Duodenal mucosa (tissue), 2 donors: ENCODE measurements around the gene PRR14L.
A peak's percentile ranks its signal among the peaks of the same experiment; 100 is the strongest.

ENCODE experiments used
- H3K27ac ChIP-seq: one replicate; pipeline ENCODE4 v1.7.0; 2013; ENCODE audit warnings: low read depth, low read length
- H3K27me3 ChIP-seq, 2 donors: one replicate each; pipeline ENCODE4 v1.7.0; 2013; ENCODE audit warnings: low read length in 2 of 2, control low read depth in 1 of 2; ENCODE audit not compliant: insufficient read depth in 2 of 2, control insufficient read depth in 1 of 2
- H3K36me3 ChIP-seq, 2 donors: one replicate each; pipeline ENCODE4 v1.7.0; 2013; ENCODE audit warnings: low read length in 2 of 2, control low read depth in 1 of 2; ENCODE audit not compliant: insufficient read depth in 2 of 2, control insufficient read depth in 1 of 2
- H3K4me1 ChIP-seq, 2 donors: one replicate each; pipeline ENCODE4 v1.7.0; 2013; ENCODE audit warnings: low read length in 2 of 2, control low read depth in 1 of 2; ENCODE audit not compliant: insufficient read depth in 2 of 2, control insufficient read depth in 1 of 2
- H3K4me3 ChIP-seq, 2 donors: one replicate each; pipeline ENCODE4 v1.7.0; 2013; ENCODE audit warnings: low read length in 2 of 2, low read depth in 1 of 2
- H3K9ac ChIP-seq, 2 donors: one replicate each; pipeline ENCODE4 v1.7.0; 2013; ENCODE audit warnings: low read length in 2 of 2, low read depth in 1 of 2
- H3K9me3 ChIP-seq, 2 donors: one replicate each; pipeline ENCODE4 v1.7.0; 2013; ENCODE audit warnings: low read length in 2 of 2, control low read depth in 1 of 2; ENCODE audit not compliant: control insufficient read depth in 1 of 2

The PRR14L gene

GRCh38 chr22:31754813-31755212, 4.9 kb upstream of the PRR14L start:
- Histone ChIP-seq H3K27ac (no peak overlapping the region), H3K4me3 (peak overlapping the region; percentile 89 to 96), H3K9ac (peak overlapping the region; percentile 77 to 90), H3K36me3 (peaks cover 0 to 12% of the 10 kb centered on the region in 2 donors), H3K27me3 (no peaks in the 10 kb centered on the region), H3K9me3 (no peaks in the 10 kb centered on the region), H3K4me1 (peaks cover 16 to 23% of the 10 kb centered on the region in 2 donors)

DNA sequence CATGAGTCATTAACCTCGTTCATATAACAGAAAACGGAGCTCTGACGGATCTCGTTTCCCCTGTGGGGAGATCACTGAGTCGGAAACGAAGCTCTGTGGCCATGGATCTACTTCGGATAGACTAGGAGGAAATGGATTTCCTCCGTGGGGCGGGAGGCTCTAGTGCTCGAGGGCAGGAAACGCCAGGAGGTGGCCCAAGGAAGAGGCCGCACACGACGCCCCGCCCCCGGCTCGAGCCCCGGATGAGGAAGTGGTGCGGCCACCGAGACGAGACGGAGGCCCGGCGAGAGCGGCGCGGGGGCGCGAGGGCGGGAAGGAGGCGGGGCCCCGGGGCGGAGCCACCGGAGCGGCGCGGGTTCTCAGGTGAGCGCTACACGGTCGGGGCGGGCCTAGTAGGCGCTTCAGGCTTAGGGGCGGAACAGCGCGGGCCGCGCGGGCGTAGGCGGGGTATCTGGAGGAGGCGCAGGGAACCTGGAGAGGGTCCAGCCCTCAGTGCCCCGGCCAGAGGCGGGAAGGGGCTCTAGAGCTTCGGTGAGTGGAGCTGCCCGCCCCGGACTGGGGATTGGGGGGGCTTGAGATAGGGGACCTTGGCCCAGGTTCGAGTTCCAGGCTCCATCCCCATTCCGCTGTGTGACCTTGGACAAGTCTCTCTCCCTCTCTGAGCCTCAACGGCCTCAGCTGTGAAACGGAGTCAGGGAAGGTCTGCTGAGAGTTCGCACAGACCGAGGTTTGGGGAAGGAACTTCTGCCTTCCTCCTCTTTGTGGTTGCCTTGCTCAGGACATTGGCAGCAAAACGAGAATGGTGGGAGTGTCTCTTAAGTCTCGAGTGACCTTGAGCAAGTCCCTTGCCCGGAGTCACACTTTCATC, 3.9 kb upstream of the PRR14L start, which contains the start of gene DEPDC5:
Gene DEPDC5, plus strand, starts transcription at position 386 of the 868 bp plus-strand sequence. CDS start 903 bp downstream, outside the sequence.
- H3K36me3 ChIP-seq = peaks cover 0 to 12% of the 10 kb centered on the region in 2 donors
- peak within 1 kb of the TSS; percentile 89 to 96 for H3K4me3 ChIP-seq
- H3K27ac ChIP-seq = peak within 1 kb of the TSS; percentile 92
- no peaks in the 10 kb centered on the region for H3K9me3 ChIP-seq
- H3K4me1 ChIP-seq = peaks cover 20 to 27% of the 10 kb centered on the region in 2 donors
- H3K27me3 ChIP-seq = no peaks in the 10 kb centered on the region
- peak within 1 kb of the TSS; percentile 90 for H3K9ac ChIP-seq

- peak overlapping the region; percentile 92 for H3K27ac ChIP-seq
- H3K4me3 ChIP-seq = peak overlapping the region; percentile 49 to 89
- H3K4me1 ChIP-seq = peaks cover 27 to 35% of the 10 kb centered on the region in 2 donors
- H3K9me3 ChIP-seq = no peaks in the 10 kb centered on the region
- peak overlapping the region; percentile 33 to 90 for H3K9ac ChIP-seq
- H3K36me3 ChIP-seq = peaks cover 0 to 6% of the 10 kb centered on the region in 2 donors
- no peaks in the 10 kb centered on the region for H3K27me3 ChIP-seq
These were observed 3.2 kb upstream of the PRR14L start for GRCh38 chr22:31753005-31753633.

DNA sequence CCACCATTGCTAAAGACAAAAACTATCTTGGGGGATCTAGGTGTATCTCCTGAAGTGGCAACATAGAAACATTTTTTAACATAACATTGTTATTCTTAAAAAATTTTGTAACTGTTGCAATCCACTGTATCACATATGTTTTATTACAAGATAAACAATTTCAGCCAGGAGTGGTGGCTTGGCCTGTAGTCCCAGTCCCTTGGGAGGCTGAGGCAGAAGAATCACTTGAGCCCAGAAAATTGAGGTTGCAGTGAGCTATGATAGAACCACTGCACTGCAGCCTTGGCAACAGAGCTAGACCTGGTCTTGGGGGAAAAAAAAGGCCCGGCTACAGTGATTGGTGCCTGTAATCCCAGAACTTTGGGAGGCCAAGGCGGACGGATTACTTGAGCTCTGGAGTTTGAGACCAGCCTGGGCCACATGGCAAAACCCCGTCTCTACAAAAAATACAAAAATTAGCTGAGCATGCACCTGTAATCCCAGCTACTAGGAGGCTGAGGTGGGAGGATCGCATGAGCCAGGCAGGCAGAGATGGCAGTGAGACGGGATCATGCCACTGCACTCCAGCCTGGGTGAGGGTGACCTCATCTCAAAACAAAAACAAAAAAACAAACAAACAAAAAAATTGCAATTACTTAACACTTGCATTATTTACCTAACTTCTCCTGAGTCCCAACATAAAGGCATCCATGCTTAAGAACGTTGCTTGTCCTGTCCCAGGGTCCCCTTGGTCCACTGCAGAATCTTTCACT, 2.3 kb upstream of the PRR14L start:
- Histone ChIP-seq H3K36me3 (peaks cover 0 to 6% of the 10 kb centered on the region in 2 donors), H3K9me3 (no peaks in the 10 kb centered on the region), H3K9ac (peak overlapping the region in 1 of 2 donors; percentile 90), H3K27ac (no peak overlapping the region), H3K4me3 (no peak overlapping the region), H3K4me1 (peaks cover 30 to 39% of the 10 kb centered on the region in 2 donors), H3K27me3 (no peaks in the 10 kb centered on the region)

DNA sequence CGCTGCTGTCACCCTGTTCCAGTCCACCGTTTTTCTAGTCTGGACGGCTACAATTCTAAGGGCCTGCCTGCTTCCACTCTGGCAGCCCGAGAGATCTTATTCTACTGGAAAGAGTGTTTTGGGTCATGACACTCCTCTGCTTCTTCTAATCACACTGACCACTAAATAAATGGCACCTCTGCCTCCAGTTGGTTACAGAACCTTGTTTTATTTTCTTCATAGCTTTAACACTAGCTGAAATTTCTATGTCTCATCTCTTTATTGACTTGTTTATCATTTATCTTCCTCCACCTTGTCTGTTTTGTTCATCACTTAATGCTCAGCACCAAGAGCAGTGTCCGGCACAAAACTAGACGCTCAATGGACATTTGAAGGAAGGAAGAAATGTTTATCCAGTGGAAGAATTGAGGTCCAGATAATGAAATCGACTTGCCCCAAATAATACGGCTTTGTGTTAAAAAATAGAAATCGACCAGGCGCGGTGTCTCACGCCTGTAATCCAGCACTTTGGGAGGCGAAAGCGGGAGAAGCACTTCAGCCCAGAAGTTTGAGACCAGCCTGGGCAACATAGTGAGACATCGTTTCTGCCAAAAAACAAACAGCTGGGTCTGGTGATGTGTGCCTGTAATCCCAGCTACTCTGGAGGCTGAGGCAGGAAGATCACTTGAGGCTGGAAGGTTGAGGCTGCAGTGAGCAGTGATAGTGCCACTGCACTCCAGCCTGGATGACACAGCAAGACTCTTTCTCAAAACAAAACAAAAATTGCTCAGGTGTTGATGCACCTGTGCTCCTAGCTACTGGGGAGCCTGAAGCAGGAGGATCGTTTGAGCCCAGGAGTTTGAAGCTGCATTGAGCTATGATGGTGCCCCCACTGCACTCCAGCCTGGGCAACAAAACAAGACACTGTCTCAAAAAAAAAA, 693 bp upstream of the PRR14L start:
- Histone ChIP-seq H3K4me1 (peaks cover 30 to 39% of the 10 kb centered on the region in 2 donors), H3K9me3 (no peaks in the 10 kb centered on the region), H3K9ac (peak overlapping the region; percentile 42 to 61), H3K27me3 (no peaks in the 10 kb centered on the region), H3K36me3 (peaks cover 0 to 4% of the 10 kb centered on the region in 2 donors), H3K27ac (no peak overlapping the region), H3K4me3 (peak overlapping the region; percentile 58 to 92)

- Histone ChIP-seq H3K36me3 (peaks cover 0 to 4% of the 10 kb centered on the region in 2 donors), H3K27me3 (no peaks in the 10 kb centered on the region), H3K4me1 (peaks cover 20 to 29% of the 10 kb centered on the region in 2 donors), H3K9ac (peak overlapping the region; percentile 25 to 85), H3K27ac (no peak overlapping the region), H3K4me3 (peak overlapping the region; percentile 83 to 92), H3K9me3 (no peaks in the 10 kb centered on the region)
These were observed 1.4 kb downstream of the PRR14L start for GRCh38 chr22:31748490-31748889.

DNA sequence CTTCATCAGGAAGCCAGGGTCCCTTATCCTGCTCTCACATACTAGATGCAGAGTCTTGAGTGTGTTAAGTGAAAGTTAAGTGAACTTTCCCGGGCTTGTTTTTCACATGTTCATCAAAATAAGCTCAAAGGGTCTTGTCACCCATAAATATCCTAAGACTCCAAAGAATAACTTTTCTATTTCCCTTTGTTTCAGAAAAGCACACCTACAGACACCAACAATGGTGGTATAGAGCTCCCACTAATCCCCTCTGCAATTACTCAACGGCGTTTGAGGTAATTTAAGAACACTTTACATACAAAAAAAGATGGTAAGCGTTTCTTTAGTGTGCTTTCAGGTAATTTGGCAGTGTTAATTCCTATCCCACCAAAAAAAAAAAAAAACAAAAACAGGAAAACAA, 2.5 kb downstream of the PRR14L start:
- Histone ChIP-seq H3K27me3 (no peaks in the 10 kb centered on the region), H3K4me1 (peaks cover 20% of the 10 kb centered on the region in 2 donors), H3K36me3 (peaks cover 0 to 4% of the 10 kb centered on the region in 2 donors), H3K9me3 (no peaks in the 10 kb centered on the region), H3K4me3 (no peak overlapping the region), H3K9ac (no peak overlapping the region), H3K27ac (no peak overlapping the region)

GRCh38 chr22:31743871-31744270, 6.1 kb downstream of the PRR14L start:
- Histone ChIP-seq H3K27me3 (no peaks in the 10 kb centered on the region), H3K36me3 (peaks cover 0 to 13% of the 10 kb centered on the region in 2 donors), H3K4me3 (no peak overlapping the region), H3K27ac (no peak overlapping the region), H3K9ac (no peak overlapping the region), H3K4me1 (peaks cover 11 to 12% of the 10 kb centered on the region in 2 donors), H3K9me3 (no peaks in the 10 kb centered on the region)

DNA sequence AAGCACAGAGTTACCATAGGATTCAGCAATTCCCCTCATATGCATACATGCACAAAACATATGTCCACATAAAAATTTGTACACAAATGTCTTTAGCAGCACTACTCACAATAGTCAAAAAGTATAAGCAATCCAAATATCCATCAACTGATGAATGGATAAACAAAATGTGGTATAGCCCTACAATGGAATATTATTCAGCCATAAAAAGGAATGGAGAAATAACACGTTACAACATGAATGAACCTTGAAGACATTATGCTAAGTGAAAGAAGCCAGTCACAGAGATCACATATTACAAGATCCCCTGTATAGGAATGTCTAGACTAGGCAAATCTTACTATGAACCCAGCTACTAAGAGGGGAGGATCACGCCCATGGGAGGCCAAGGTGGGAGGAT, 7.2 kb downstream of the PRR14L start:
- Histone ChIP-seq H3K4me3 (no peak overlapping the region), H3K9me3 (no peaks in the 10 kb centered on the region), H3K36me3 (peaks cover 9 to 23% of the 10 kb centered on the region in 2 donors), H3K9ac (no peak overlapping the region), H3K4me1 (no peaks in the 10 kb centered on the region), H3K27me3 (no peaks in the 10 kb centered on the region), H3K27ac (no peak overlapping the region)
